GM12874 (cell line): ENCODE measurements around the gene MZT2A.
"Not testable (repeated sequence)": the region's sequence is repeated elsewhere in the genome, so short reads cannot be mapped to it uniquely, and the experiment has no call there.

Experiments used
- TF ChIP-seq, protein P1 (sequence below): IDR thresholded peaks from 2 replicates; pipeline ENCODE4 v1.5.1; 2011; ENCODE audit warnings: low read depth, mild to moderate bottlenecking, control low read depth, low read length, moderate library complexity; ENCODE audit not compliant: insufficient read depth

The MZT2A gene, protein sequence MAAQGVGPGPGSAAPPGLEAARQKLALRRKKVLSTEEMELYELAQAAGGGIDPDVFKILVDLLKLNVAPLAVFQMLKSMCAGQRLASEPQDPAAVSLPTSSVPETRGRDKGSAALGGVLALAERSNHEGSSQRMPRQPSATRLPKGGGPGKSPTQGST

DNA sequence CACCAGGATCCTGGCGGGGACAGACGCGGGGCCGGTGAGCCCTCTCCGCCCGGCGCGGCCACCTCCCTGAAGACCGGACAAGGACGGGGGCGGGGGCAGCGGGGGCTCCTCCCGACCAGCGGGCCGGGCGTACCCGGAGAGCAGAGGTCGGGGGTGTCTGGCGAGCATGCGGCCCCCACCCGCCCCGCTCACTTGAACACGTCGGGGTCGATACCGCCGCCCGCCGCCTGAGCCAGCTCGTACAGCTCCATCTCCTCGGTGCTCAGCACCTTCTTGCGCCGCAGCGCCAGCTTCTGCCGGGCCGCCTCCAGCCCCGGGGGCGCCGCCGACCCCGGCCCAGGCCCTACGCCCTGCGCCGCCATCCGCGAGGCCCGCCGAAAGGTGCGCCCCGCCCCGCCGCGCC is at the start of gene MZT2A:
Gene MZT2A, minus strand, starts transcription at position 383 of the 403 bp plus-strand sequence. Its CDS starts 21 bp downstream, at position 362.
- TF ChIP-seq, protein P1, sequence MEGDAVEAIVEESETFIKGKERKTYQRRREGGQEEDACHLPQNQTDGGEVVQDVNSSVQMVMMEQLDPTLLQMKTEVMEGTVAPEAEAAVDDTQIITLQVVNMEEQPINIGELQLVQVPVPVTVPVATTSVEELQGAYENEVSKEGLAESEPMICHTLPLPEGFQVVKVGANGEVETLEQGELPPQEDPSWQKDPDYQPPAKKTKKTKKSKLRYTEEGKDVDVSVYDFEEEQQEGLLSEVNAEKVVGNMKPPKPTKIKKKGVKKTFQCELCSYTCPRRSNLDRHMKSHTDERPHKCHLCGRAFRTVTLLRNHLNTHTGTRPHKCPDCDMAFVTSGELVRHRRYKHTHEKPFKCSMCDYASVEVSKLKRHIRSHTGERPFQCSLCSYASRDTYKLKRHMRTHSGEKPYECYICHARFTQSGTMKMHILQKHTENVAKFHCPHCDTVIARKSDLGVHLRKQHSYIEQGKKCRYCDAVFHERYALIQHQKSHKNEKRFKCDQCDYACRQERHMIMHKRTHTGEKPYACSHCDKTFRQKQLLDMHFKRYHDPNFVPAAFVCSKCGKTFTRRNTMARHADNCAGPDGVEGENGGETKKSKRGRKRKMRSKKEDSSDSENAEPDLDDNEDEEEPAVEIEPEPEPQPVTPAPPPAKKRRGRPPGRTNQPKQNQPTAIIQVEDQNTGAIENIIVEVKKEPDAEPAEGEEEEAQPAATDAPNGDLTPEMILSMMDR: not testable (repeated sequence)

DNA sequence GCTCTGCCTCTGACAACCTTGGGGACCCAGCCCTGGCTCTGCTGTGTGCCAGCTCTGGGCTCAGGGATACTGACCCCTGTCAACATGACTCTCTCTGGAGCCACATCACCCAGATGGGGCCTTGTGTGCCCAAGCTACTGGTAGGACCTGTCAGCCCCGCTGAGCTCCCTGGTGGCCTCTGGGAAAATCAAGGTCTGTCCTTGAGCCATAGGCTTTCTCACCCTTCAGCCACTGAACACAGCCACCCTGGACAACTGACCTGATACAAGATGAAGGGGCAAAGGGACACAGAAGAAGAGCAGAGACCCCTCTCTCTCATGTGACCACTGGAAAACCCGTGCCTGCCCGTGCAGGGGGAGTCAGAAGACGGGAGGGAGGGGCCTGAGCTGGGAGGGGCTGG is 43.3 kb upstream of the MZT2A start:
- TF ChIP-seq, protein P1: no peak

DNA sequence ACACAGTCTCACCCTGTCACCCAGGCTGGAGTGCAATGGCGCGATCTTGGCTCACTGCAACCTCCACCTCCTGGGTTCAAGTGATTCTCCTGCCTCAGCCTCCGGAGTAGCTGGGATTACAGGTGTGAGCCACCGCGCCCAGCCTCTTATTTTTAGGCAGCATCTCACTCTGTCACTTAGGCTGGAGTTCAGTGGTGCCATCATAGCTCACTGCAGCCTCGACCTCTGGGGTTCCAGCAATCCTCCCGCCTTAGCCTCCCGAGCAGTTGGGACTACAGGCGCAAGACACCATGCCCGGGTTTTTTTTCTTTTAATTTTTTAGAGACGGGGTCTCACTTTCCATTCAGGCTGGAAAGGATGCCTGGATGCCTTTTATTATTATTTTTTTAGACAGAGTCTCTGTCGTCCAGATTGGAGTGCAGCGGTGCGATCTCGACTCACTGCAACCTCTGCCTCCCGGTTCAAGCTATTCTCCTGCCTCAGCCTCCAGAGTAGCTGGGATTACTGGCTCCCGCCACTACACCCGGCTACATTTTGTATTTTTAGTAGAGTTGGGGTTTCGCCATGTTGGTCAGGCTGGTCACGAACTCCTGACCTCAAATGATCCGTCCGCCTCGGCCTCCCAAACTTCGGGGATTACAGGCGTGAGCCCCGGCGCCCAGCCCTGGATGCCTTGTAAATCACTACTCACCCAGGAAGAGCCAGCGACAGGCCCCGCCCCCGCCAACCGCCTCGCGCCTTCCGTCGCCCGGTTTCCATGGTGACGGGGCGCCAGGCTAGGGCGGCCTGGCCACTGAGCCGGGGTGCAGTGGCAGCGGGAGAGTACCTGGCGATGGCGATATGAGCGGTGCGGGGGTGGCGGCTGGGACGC is 35.2 kb upstream of the MZT2A start, which contains the start of gene CCDC74A:
Gene CCDC74A, plus strand, starts transcription at position 758 of the 871 bp plus-strand sequence. Its CDS starts 83 bp downstream, at position 841.
- TF ChIP-seq, protein P1: not testable (repeated sequence)

DNA sequence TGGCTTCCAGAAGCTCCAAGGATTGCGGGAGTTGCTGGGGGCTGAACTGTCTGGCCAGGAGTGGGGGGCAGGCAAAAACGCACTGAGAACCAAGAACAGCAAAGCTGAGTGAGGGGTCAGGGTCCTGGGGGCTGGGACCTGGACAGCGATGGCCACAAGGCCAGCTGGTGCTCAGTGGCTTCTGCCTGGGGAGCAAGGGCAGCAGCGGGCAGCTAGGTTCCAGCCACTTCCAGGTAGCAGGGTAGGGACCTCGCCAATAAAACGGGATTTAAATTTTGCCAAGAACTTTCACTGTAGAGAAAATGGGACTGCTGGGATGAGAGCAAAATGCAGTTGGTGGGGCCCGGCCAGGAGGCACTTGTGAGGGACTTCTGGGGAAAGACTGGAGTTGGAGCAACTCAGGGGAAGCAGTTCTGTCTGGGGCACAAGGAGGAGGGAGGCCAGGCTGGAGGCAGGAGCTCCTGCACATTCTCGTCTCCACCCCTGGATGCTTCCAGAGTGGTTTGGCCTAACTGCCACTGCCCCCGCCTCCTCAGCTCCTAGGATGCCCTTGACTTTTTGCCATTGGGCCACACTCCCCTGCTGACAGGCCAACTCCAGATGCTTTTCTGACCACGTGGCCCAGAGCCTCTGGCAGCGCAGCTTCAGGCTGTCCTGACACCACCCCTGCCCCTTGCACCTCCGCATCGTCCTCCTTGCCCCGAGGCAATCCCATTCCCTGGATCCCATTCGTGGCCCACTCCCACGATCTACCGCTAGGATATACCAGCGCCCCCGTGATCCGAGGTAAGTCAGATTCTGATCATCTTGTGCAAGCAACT is 30.0 kb upstream of the MZT2A start:
- TF ChIP-seq, protein P1: no peak

DNA sequence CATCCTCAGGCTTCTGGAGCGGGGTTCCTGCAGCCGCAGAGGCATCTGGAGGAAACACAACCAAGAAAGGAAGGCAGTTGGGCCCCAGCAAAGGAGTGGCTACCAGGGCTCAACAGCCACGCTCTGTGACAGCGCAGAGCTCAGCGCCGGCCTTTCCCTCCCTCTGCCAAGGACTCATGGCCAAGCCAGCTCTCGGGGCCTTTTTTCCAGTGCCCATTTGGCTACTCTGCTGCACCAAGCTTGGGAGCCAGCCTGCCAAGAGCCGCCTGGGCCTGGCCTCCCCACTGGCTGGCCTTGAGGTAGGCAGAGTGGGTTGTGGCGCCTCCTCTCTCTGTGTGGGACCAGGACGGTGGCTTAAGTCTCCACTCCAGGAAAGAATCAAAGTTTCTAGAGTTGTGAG is 28.3 kb upstream of the MZT2A start:
- TF ChIP-seq, protein P1: no peak

DNA sequence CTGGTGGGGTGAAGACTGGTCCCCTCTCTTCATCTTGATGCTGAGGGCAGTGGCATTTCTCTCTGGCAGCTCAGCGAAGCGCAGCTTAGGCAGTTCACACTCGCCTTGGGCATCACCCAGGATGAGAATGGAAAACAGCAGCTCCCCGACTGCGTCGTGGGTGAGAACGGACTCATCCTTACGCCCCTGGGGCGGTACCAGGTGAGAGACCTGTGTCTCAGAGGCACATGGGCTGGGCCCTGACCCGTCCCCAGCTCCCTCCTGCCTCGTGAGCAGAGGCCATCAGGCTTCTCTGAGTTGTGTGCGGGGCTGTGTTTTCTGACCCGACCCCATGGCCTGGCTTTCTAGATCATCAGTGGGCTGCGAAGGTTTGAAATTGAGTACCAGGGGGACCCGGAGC is 27.3 kb upstream of the MZT2A start:
- TF ChIP-seq, protein P1: no peak
